Karpas-422 (cell line): ENCODE measurements around the gene GALR1. TPM values are rescaled to one million over a fixed set of nuclear protein-coding genes. Genes with fewer than 3 reads are reported as not detected.
A peak's percentile ranks its signal among the peaks of the same experiment; 100 is the strongest.

Source experiments
- DNase-seq: peaks from one replicate; pipeline ENCODE4 v3.0.0-alpha.2; 2015
- H2AFZ ChIP-seq: fragments of 200-600 bp; sonication (generic); 2 replicates; pipeline ENCODE4 v1.6.1; 2014; ENCODE audit warnings: antibody characterized with exemption, low read length, mixed read lengths
- H3K27ac ChIP-seq: fragments of 200-600 bp; sonication (generic); 2 replicates; pipeline ENCODE4 v1.5.1; 2014; ENCODE audit warnings: mild to moderate bottlenecking, low read length, moderate library complexity
- H3K27me3 ChIP-seq: fragments of 200-600 bp; sonication (generic); 2 replicates; pipeline ENCODE4 v1.6.1; 2014; ENCODE audit warnings: low read length, mixed read lengths
- H3K36me3 ChIP-seq: fragments of 200-600 bp; sonication (generic); 2 replicates; pipeline ENCODE4 v1.6.1; 2014; ENCODE audit warnings: low read length, mixed read lengths; ENCODE audit not compliant: insufficient read depth
- H3K4me1 ChIP-seq: fragments of 200-600 bp; sonication (generic); 2 replicates; pipeline ENCODE4 v1.6.1; 2014; ENCODE audit warnings: mild to moderate bottlenecking, low read length, mixed read lengths
- H3K4me2 ChIP-seq: fragments of 200-600 bp; sonication (generic); 2 replicates; pipeline ENCODE4 v1.6.1; 2014; ENCODE audit warnings: low read length, low read depth, mild to moderate bottlenecking; ENCODE audit not compliant: poor library complexity, severe bottlenecking
- H3K4me3 ChIP-seq: fragments of 200-600 bp; sonication (generic); 2 replicates; pipeline ENCODE4 v1.5.1; 2014; ENCODE audit warnings: mild to moderate bottlenecking, antibody characterized with exemption, low read length, mixed read lengths
- H3K79me2 ChIP-seq: fragments of 200-600 bp; sonication (generic); 2 replicates; pipeline ENCODE4 v1.6.1; 2014; ENCODE audit warnings: mild to moderate bottlenecking, low read length, mixed read lengths
- H3K9ac ChIP-seq: fragments of 200-600 bp; sonication (generic); 2 replicates; pipeline ENCODE4 v1.6.0; 2014; ENCODE audit warnings: low read length
- H3K9me2 ChIP-seq: fragments of 200-600 bp; sonication (generic), shearing (Covaris generic); replicated peaks from 2 replicates; pipeline ENCODE4 v1.6.0; 2014; ENCODE audit warnings: mild to moderate bottlenecking, low read length, moderate library complexity; ENCODE audit not compliant: insufficient read depth
- H3K9me3 ChIP-seq: fragments of 300-700, 200-600 bp; sonication (generic); 2 replicates; pipeline ENCODE4 v1.6.1; 2014; ENCODE audit warnings: low read length, mixed read lengths
- H4K20me1 ChIP-seq: fragments of 200-600 bp; sonication (generic); 2 replicates; pipeline ENCODE4 v1.6.1; 2014; ENCODE audit warnings: mild to moderate bottlenecking, antibody characterized with exemption, low read length, low read depth; ENCODE audit not compliant: insufficient read depth
- total RNA-seq: library from RNA; depleted of rRNA; stranded (reverse); fragments of >200 nt; shearing (Covaris generic); gene quantifications from 2 replicates; pipeline ENCODE4 v1.2.3, GENCODE V29; 2014; ENCODE audit warnings: low replicate concordance

The GALR1 gene
- total RNA-seq, 1 experiment from 2014 or later = not detected

GRCh38 chr18:77208964-77209363, 40.7 kb upstream of the GALR1 start:
- peak overlapping the region; percentile 21; the same call in 1 of the 2 replicates for H3K4me3 ChIP-seq

GRCh38 chr18:77209587-77209986, 40.1 kb upstream of the GALR1 start:
- no peaks in the 10 kb centered on the region for H3K9me3 ChIP-seq
- H2AFZ ChIP-seq = no peak overlapping the region
- H3K9ac ChIP-seq = no peak overlapping the region
- no peaks in the 10 kb centered on the region for H3K27me3 ChIP-seq
- no peak overlapping the region for H3K27ac ChIP-seq
- H3K4me2 ChIP-seq = no peak overlapping the region
- no peaks in the 10 kb centered on the region for H3K9me2 ChIP-seq
- H4K20me1 ChIP-seq = no peaks in the 10 kb centered on the region
- H3K4me1 ChIP-seq = peaks cover 19% of the 10 kb centered on the region
- no peaks in the 10 kb centered on the region for H3K79me2 ChIP-seq
- no peak for DNase-seq
- H3K4me3 ChIP-seq = no peak overlapping the region
- no peaks in the 10 kb centered on the region for H3K36me3 ChIP-seq

More at GRCh38 chr18:77208964-77209363, 40.7 kb upstream of the GALR1 start:
- H3K36me3 ChIP-seq = no peaks in the 10 kb centered on the region
- H3K4me1 ChIP-seq = peaks cover 19% of the 10 kb centered on the region
- DNase-seq = peak; percentile 57
- peak overlapping the region; percentile 16 for H2AFZ ChIP-seq
- no peaks in the 10 kb centered on the region for H3K79me2 ChIP-seq
- peak overlapping the region; percentile 41 for H3K4me2 ChIP-seq
- no peaks in the 10 kb centered on the region for H3K27me3 ChIP-seq
- H3K9ac ChIP-seq = peak overlapping the region; percentile 8; the same call in 1 of the 2 replicates
- H4K20me1 ChIP-seq = no peaks in the 10 kb centered on the region
- H3K27ac ChIP-seq = no peak overlapping the region
- no peaks in the 10 kb centered on the region for H3K9me3 ChIP-seq
- no peaks in the 10 kb centered on the region for H3K9me2 ChIP-seq

GRCh38 chr18:77210249-77210648, 39.4 kb upstream of the GALR1 start:
- no peaks in the 10 kb centered on the region for H3K9me2 ChIP-seq
- H3K36me3 ChIP-seq = no peaks in the 10 kb centered on the region
- H2AFZ ChIP-seq = no peak overlapping the region

GRCh38 chr18:77218642-77219041, 31.0 kb upstream of the GALR1 start:
- H3K4me1 ChIP-seq = no peaks in the 10 kb centered on the region
- H3K9ac ChIP-seq = no peak overlapping the region
- no peaks in the 10 kb centered on the region for H4K20me1 ChIP-seq
- no peak overlapping the region for H2AFZ ChIP-seq
- H3K36me3 ChIP-seq = no peaks in the 10 kb centered on the region
- H3K4me3 ChIP-seq = no peak overlapping the region
- no peaks in the 10 kb centered on the region for H3K79me2 ChIP-seq
- H3K9me3 ChIP-seq = no peaks in the 10 kb centered on the region
- no peak overlapping the region for H3K4me2 ChIP-seq
- H3K27ac ChIP-seq = no peak overlapping the region
- H3K27me3 ChIP-seq = no peaks in the 10 kb centered on the region
- H3K9me2 ChIP-seq = no peaks in the 10 kb centered on the region
- no peak for DNase-seq

More at GRCh38 chr18:77210249-77210648, 39.4 kb upstream of the GALR1 start:
- Histone ChIP-seq H3K27ac (no peak overlapping the region), H3K79me2 (no peaks in the 10 kb centered on the region), H3K4me3 (no peak overlapping the region), H3K4me1 (peaks cover 19% of the 10 kb centered on the region), H3K4me2 (no peak overlapping the region), H3K27me3 (no peaks in the 10 kb centered on the region), H3K9me3 (no peaks in the 10 kb centered on the region), H4K20me1 (no peaks in the 10 kb centered on the region), H3K9ac (no peak overlapping the region)
- no peak for DNase-seq

GRCh38 chr18:77220726-77221125, 28.9 kb upstream of the GALR1 start:
- Histone ChIP-seq H3K79me2 (no peaks in the 10 kb centered on the region), H3K9ac (no peak overlapping the region), H3K36me3 (no peaks in the 10 kb centered on the region), H3K27ac (no peak overlapping the region), H3K9me3 (no peaks in the 10 kb centered on the region), H3K9me2 (no peaks in the 10 kb centered on the region), H3K4me1 (no peaks in the 10 kb centered on the region), H4K20me1 (no peaks in the 10 kb centered on the region), H3K4me2 (no peak overlapping the region), H3K27me3 (no peaks in the 10 kb centered on the region), H2AFZ (no peak overlapping the region), H3K4me3 (no peak overlapping the region)
- DNase-seq = no peak

- H3K4me1 ChIP-seq = no peaks in the 10 kb centered on the region
- no peak overlapping the region for H3K4me2 ChIP-seq
- no peaks in the 10 kb centered on the region for H3K79me2 ChIP-seq
- no peak for DNase-seq
- H3K36me3 ChIP-seq = no peaks in the 10 kb centered on the region
- no peak overlapping the region for H3K27ac ChIP-seq
- H3K4me3 ChIP-seq = no peak overlapping the region
- H2AFZ ChIP-seq = no peak overlapping the region
- H4K20me1 ChIP-seq = no peaks in the 10 kb centered on the region
- no peaks in the 10 kb centered on the region for H3K9me2 ChIP-seq
- H3K27me3 ChIP-seq = no peaks in the 10 kb centered on the region
- no peak overlapping the region for H3K9ac ChIP-seq
- H3K9me3 ChIP-seq = no peaks in the 10 kb centered on the region
Measured at GRCh38 chr18:77222464-77222863, 27.2 kb upstream of the GALR1 start.

GRCh38 chr18:77223221-77223639, 26.4 kb upstream of the GALR1 start:
- Histone ChIP-seq H3K27ac (no peak overlapping the region), H4K20me1 (no peaks in the 10 kb centered on the region), H3K9me3 (no peaks in the 10 kb centered on the region), H2AFZ (no peak overlapping the region), H3K27me3 (no peaks in the 10 kb centered on the region), H3K36me3 (no peaks in the 10 kb centered on the region), H3K4me2 (no peak overlapping the region), H3K79me2 (no peaks in the 10 kb centered on the region), H3K9ac (no peak overlapping the region), H3K9me2 (no peaks in the 10 kb centered on the region), H3K4me1 (no peaks in the 10 kb centered on the region), H3K4me3 (no peak overlapping the region)
- no peak for DNase-seq

GRCh38 chr18:77223653-77224052, 26.0 kb upstream of the GALR1 start:
- Histone ChIP-seq H2AFZ (no peak overlapping the region), H3K4me3 (no peak overlapping the region), H3K27me3 (no peaks in the 10 kb centered on the region), H3K79me2 (no peaks in the 10 kb centered on the region), H3K36me3 (no peaks in the 10 kb centered on the region), H3K4me1 (no peaks in the 10 kb centered on the region), H4K20me1 (no peaks in the 10 kb centered on the region), H3K27ac (no peak overlapping the region), H3K4me2 (no peak overlapping the region), H3K9ac (no peak overlapping the region), H3K9me3 (no peaks in the 10 kb centered on the region), H3K9me2 (no peaks in the 10 kb centered on the region)
- DNase-seq = no peak

GRCh38 chr18:77230645-77231044, 19.0 kb upstream of the GALR1 start:
- DNase-seq = no peak
- H3K27me3 ChIP-seq = no peaks in the 10 kb centered on the region
- no peak overlapping the region for H3K4me3 ChIP-seq
- no peaks in the 10 kb centered on the region for H3K9me3 ChIP-seq
- no peaks in the 10 kb centered on the region for H3K79me2 ChIP-seq
- no peak overlapping the region for H3K9ac ChIP-seq
- H2AFZ ChIP-seq = no peak overlapping the region
- no peak overlapping the region for H3K4me2 ChIP-seq
- no peaks in the 10 kb centered on the region for H3K36me3 ChIP-seq
- H3K27ac ChIP-seq = no peak overlapping the region
- no peaks in the 10 kb centered on the region for H4K20me1 ChIP-seq
- H3K4me1 ChIP-seq = no peaks in the 10 kb centered on the region
- H3K9me2 ChIP-seq = no peaks in the 10 kb centered on the region
